ENCODE measurements around the gene PPFIBP2. TPM values are rescaled to one million over a fixed set of nuclear protein-coding genes. Genes with fewer than 3 reads are reported as not detected.

PPFIBP2 gene
- total RNA-seq, 1 experiment from 2014 or later = 5.7 TPM

GRCh38 chr11:7536100-7536499, 22.3 kb downstream of the PPFIBP2 start:
- Histone ChIP-seq H3K9me3 (ENCODE audit: low read depth, low read length, poor library complexity, severe bottlenecking) (no peaks in the 10 kb centered on the region), H3K4me1 (ENCODE audit: insufficient read depth, low read length, poor library complexity, severe bottlenecking) (no peaks in the 10 kb centered on the region), H3K4me3 (ENCODE audit: low read depth, low read length, poor library complexity, severe bottlenecking) (no peak overlapping the region), H3K36me3 (ENCODE audit: insufficient read depth, low read length, poor library complexity, severe bottlenecking) (no peaks in the 10 kb centered on the region), H3K27me3 (replicated peaks; ENCODE audit: insufficient read depth, low read depth, low read length, poor library complexity) (no peaks in the 10 kb centered on the region), H3K27ac (ENCODE audit: low read depth, low read length, poor library complexity, severe bottlenecking) (no peak overlapping the region)
- POLR2A ChIA-PET (ENCODE audit: low non-redundant PET) = no interaction called here
- no peak for TF ChIP-seq EZH2 (IDR thresholded peaks at IDR 0.05; ENCODE audit: borderline replicate concordance, low read depth, low read length, poor library complexity, severe bottlenecking)
- TF ChIP-seq CTCF (conservative IDR thresholded peaks at IDR 0.05; ENCODE audit: low read depth, low read length) = 0 out of 2 replicates have a peak, but pooled peaks have one; percentile 38
- no TSS peak for BruUV-seq (replicated peaks)
- DNase-seq (ENCODE audit: low spot score) = no peak
- intact Hi-C loops (cut with micrococcal nuclease; ENCODE audit: unreplicated experiment) = no loop called here
- CTCF ChIA-PET = no interaction called here

- no peak for TF ChIP-seq EZH2 (IDR thresholded peaks at IDR 0.05; ENCODE audit: borderline replicate concordance, low read depth, low read length, poor library complexity, severe bottlenecking)
- no peak for TF ChIP-seq CTCF (conservative IDR thresholded peaks at IDR 0.05; ENCODE audit: low read depth, low read length)
- ChIA-PET POLR2A (ENCODE audit: low non-redundant PET) (no interaction called here), CTCF (no interaction called here)
- intact Hi-C loops (cut with micrococcal nuclease; ENCODE audit: unreplicated experiment) = no loop called here
- Histone ChIP-seq H3K4me1 (ENCODE audit: insufficient read depth, low read length, poor library complexity, severe bottlenecking) (no peaks in the 10 kb centered on the region), H3K9me3 (ENCODE audit: low read depth, low read length, poor library complexity, severe bottlenecking) (no peaks in the 10 kb centered on the region), H3K27ac (ENCODE audit: low read depth, low read length, poor library complexity, severe bottlenecking) (no peak overlapping the region), H3K36me3 (ENCODE audit: insufficient read depth, low read length, poor library complexity, severe bottlenecking) (no peaks in the 10 kb centered on the region), H3K27me3 (replicated peaks; ENCODE audit: insufficient read depth, low read depth, low read length, poor library complexity) (no peaks in the 10 kb centered on the region), H3K4me3 (ENCODE audit: low read depth, low read length, poor library complexity, severe bottlenecking) (no peak overlapping the region)
- BruUV-seq (replicated peaks) = no TSS peak
- DNase-seq (ENCODE audit: low spot score) = no peak
Observed at GRCh38 chr11:7537265-7537664, 23.5 kb downstream of the PPFIBP2 start.

GRCh38 chr11:7538031-7538430, 24.2 kb downstream of the PPFIBP2 start:
- Histone ChIP-seq H3K27ac (ENCODE audit: low read depth, low read length, poor library complexity, severe bottlenecking) (no peak overlapping the region), H3K36me3 (ENCODE audit: insufficient read depth, low read length, poor library complexity, severe bottlenecking) (no peaks in the 10 kb centered on the region), H3K4me3 (ENCODE audit: low read depth, low read length, poor library complexity, severe bottlenecking) (no peak overlapping the region), H3K4me1 (ENCODE audit: insufficient read depth, low read length, poor library complexity, severe bottlenecking) (no peaks in the 10 kb centered on the region), H3K27me3 (replicated peaks; ENCODE audit: insufficient read depth, low read depth, low read length, poor library complexity) (no peaks in the 10 kb centered on the region), H3K9me3 (ENCODE audit: low read depth, low read length, poor library complexity, severe bottlenecking) (no peaks in the 10 kb centered on the region)
- no TSS peak for BruUV-seq (replicated peaks)
- CTCF ChIA-PET = no interaction called here
- intact Hi-C loops (cut with micrococcal nuclease; ENCODE audit: unreplicated experiment) = no loop called here
- POLR2A ChIA-PET (ENCODE audit: low non-redundant PET) = no interaction called here
- DNase-seq (ENCODE audit: low spot score) = no peak
- TF ChIP-seq EZH2 (IDR thresholded peaks at IDR 0.05; ENCODE audit: borderline replicate concordance, low read depth, low read length, poor library complexity, severe bottlenecking) (no peak), CTCF (conservative IDR thresholded peaks at IDR 0.05; ENCODE audit: low read depth, low read length) (no peak)
